Epithelial cell of esophagus (primary cell): Measurements from ENCODE around the gene KCTD7.
"Not testable (repeated sequence)": the region's sequence is repeated elsewhere in the genome, so short reads cannot be mapped to it uniquely, and the experiment has no call there.

Experiments used
- DNase-seq: peaks from one replicate; pipeline ENCODE4 v3.0.0; 2010; ENCODE audit warnings: low read depth
- H3K4me3 ChIP-seq: 2 replicates; pipeline ENCODE4 v1.5.1; 2011; ENCODE audit warnings: mild to moderate bottlenecking, low read length, control low read depth
- TF ChIP-seq, protein P1 (sequence below): IDR thresholded peaks from 2 replicates; pipeline ENCODE4 v1.5.1; 2011; ENCODE audit warnings: low read depth, mild to moderate bottlenecking, low read length, control low read depth, inconsistent platforms; ENCODE audit not compliant: insufficient read depth; ENCODE audit errors: missing control alignments

Gene KCTD7

DNA sequence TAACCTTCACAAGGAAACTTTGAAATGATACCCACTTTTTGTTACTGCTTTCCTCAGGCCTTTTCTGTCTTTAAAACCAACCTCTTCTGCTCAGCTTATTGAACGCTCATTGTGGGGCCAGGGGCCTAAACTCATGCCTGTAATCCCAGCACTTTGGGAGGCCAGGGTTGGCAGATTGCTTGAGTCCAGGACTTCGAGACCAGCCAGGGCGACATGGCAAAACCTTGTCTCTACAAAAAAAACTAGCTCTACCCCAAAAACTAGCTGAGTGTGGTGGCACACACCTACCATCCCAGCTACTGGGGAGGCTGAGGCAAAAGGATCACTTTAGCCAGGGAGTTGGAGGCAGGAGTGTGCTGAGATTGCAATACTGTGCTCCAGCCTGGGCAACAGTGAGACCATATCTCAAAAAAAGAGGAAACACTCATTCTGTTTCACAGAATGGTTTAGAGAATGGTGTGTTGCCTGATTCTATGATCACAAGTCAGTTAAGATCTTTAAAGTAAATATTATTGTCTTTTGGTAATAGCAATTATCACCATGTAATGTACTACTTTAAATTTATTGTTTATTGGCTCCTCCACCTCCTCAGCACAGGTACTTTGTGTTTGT is 51.1 kb downstream of the KCTD7 start:
- no peak for DNase-seq
- TF ChIP-seq, protein P1, sequence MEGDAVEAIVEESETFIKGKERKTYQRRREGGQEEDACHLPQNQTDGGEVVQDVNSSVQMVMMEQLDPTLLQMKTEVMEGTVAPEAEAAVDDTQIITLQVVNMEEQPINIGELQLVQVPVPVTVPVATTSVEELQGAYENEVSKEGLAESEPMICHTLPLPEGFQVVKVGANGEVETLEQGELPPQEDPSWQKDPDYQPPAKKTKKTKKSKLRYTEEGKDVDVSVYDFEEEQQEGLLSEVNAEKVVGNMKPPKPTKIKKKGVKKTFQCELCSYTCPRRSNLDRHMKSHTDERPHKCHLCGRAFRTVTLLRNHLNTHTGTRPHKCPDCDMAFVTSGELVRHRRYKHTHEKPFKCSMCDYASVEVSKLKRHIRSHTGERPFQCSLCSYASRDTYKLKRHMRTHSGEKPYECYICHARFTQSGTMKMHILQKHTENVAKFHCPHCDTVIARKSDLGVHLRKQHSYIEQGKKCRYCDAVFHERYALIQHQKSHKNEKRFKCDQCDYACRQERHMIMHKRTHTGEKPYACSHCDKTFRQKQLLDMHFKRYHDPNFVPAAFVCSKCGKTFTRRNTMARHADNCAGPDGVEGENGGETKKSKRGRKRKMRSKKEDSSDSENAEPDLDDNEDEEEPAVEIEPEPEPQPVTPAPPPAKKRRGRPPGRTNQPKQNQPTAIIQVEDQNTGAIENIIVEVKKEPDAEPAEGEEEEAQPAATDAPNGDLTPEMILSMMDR: no peak
- no peak overlapping the region for H3K4me3 ChIP-seq

DNA sequence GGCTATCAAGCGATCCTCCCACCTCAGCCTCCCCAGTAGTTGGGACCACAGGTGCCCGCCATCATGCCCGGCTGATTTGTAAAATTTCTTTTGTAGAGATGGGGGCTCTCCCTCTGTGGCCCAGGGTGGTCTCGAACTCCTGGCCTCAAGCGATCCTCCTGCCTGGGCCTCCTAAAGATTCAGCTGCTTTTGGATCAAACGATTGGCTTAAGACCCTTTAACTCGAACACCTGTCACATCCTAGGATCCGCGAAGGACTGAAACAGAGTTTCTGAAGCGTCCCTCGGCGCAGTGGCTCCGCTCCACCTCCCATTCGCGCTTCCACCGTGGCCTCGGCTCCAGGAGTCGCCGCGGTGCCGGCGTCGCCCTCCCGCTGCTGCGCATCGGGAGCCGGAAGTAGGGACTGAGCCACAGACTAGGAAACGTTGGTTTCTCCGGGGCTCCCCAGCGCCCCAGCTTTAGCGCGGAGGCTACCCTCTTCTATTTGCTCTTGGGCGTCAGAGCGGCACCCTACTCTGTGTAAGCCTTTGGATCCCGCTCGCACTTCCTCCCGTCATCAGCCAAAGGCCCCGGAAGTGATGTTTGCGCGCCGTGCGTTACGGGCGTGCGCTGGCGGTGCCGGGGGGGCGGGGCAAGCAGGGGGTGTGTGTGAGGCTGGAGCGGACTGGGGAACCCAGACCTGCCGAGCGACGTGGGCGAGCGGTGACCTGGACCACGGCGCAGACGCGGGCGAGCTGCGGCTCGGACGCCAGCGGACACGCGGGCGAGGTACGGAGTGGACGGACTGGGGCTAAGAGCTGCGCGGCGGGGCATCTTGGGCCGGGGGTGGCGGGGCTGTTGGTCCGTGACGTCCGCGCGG is 53.0 kb downstream of the KCTD7 start:
- TF ChIP-seq, protein P1: no peak
- DNase-seq: peak; percentile 97
- H3K4me3 ChIP-seq: peak overlapping the region; percentile 84

DNA sequence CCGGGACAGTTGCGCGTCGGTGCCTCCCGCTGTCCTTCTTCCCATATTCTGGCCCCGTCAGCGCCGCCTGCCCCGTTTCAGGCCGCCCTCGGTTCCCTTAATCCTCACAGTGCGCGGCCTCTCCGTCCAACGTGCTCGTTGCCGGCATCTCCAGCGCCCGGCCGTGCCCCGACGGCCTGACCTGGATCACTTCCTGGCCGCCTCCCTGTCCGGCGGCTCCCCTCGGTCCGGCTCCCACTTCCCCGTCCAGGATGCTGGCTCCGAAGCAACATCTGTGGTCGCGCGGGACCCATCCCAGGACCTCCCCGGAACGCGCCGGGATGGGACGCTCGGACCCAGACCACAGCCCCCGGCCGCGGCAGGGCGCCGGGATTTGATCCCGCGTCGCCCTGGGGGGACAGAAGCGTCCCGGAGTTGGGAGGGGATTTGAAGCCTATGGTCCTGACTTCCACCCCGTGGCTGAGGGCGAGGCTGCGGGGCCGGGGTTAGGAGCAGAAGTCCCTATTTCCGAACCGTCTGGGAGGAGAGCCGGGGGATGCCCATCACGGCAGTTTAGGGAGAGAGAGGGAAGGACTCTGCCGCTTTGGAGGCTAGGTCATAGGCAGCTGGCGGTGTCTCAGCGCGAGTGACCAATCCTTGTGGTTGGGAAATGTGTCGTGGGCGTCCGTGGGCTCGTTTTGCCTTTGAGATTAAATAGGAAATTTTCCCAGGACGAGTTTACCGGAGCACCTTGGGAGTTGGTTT is 53.8 kb downstream of the KCTD7 start:
- DNase-seq: peak; percentile 53
- H3K4me3 ChIP-seq: peak overlapping the region; percentile 84
- TF ChIP-seq, protein P1: no peak

DNA sequence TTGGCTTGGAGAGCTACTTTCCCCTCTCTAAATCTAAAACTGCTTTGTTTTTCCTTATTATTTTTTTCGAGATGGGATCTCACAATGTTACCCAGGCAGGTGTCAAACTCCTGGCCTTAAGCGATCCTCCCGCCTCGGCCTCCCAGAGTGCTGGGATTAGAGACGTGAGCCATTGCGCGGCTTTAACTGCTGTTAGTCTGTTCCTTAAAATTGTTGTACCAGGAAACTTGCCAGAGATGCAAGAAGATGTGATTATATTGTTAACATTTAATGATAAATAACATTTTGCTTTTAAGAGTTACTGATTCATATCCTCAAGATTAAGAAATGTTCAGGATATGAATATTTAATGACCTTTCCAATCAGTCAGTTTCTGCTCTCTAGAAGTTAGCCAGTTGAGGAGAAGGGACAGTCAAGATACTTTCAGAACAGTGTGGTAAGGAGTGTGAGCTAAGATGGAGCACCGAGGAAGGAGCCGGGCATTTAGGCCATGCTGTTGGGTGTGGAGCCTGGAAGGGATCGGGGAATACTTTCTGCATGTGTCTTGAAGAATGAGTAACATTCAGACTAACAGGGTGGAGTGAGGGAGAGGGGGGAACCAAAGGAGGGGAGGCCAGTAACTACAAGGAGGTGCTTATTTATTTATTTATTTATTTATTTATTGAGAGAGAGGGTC is 54.6 kb downstream of the KCTD7 start:
- H3K4me3 ChIP-seq: peak overlapping the region; percentile 84
- DNase-seq: peak; percentile 77

DNA sequence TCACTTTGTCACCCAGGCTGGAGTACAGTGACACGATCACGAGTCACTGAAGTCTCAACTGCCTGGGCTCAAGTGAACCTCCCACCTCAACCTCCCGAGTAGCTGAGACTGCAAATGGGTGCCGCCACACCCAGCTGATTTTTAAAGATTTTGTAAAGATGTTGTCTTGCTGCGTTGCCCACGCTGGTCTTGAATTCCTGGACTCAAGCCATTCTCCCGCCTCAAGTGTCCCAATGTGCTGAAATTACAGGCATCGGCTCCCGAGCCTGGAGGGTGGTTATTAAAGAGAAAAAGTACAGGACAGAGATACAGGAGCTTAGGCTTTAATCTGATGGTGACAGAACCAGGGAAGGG is 55.1 kb downstream of the KCTD7 start:
- DNase-seq: no peak
- TF ChIP-seq, protein P1: no peak
- H3K4me3 ChIP-seq: peak overlapping the region; percentile 84

DNA sequence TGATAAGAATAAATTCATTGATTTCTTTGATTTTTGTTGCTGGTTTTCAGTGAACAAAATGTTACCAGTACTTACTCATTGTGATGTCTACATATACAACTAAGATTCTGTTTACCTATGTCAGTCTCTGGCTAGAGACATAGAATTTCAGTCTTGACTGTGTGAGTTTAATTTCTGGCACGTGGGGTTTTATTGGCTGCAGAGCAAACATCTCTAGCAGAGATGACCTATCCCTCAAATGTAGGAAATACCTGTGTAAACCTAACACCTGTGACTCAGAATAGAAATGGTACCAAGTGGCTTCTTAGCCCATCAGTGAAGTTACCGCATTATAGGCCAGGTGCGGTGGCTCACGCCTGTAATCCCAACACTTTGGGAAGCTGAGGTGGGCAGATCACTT is 57.0 kb downstream of the KCTD7 start:
- not testable (repeated sequence) for H3K4me3 ChIP-seq

DNA sequence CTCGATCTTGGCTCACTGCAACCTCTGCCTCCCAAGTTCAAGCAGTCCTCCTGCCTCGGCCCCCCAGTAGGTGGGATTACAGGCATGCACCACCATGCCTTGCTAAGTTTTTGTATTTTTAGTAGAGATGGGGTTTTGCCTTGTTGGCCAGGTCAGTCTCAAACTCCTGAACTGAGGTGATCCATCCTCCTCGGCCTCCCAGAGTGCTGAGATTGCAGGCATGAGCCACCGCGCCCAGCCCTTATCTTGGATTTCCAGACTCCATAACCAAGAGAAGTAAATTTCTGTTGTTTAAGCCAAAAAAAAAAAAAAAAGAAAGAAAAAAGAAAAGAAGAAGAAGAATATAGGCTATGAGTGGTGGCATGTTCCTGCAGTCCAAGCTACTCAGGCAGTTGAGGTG is 58.5 kb downstream of the KCTD7 start:
- TF ChIP-seq, protein P1: no peak
- H3K4me3 ChIP-seq: no peak overlapping the region
- DNase-seq: no peak

More for the DNA sequence above, 57.0 kb downstream of the KCTD7 start:
- DNase-seq: not testable (repeated sequence)

DNA sequence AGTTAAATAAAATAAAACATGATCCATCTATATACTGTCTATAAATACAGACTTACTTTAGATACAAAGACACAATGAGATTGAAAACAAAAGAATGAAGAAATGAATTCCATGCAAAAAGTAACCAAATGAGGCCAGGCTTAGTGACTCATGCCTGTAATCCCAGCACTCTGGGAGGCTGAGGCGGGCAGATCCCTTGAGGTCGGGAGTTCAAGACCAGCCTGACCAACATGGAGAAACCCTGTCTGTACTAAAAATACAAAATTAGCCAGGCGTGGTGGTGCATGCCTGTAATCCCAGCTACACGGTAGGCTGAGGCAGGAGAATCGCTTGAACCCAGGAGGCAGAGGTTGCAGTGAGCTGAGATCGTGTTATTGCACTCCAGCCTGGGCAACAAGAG is 59.0 kb downstream of the KCTD7 start:
- not testable (repeated sequence) for DNase-seq, H3K4me3 ChIP-seq
